ENCODE data around the gene DMRT2. TPM values are rescaled to one million over a fixed set of nuclear protein-coding genes. Genes with fewer than 3 reads are reported as not detected.

Gene DMRT2
- total RNA-seq, 1 donor from 2014 or later, result not detected

- no peak for DNase-seq (ENCODE audit: low read depth)
These were observed 2.4 kb upstream of the DMRT2 start for GRCh38 chr9:1047591-1048230.

GRCh38 chr9:1048231-1048619, 1.9 kb upstream of the DMRT2 start:
- no peak for DNase-seq (ENCODE audit: low read depth)

DNA sequence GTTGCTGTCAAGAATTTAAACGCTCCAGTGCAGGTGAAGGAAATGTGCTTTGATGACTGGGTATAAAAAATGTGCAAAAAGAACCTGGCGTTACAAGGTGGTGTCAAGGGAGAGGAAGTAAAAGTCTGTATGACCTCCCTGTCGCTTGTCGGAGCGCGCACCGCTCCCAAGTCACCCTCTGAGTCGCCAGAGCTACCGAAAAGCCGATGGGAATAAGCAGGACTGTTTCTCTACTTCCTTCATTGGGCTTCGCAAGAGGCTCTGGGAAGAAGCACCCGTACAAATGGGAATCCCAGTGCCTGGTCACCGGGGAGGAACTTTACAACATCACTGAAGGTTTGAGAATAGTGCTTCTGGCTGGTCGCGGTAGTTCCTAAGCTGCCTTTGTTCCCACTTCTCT, 1.3 kb upstream of the DMRT2 start:
- no peak for DNase-seq (ENCODE audit: low read depth)

- DNase-seq (ENCODE audit: low read depth), result no peak
These were observed 516 bp upstream of the DMRT2 start for GRCh38 chr9:1049641-1050040.

- DNase-seq (ENCODE audit: low read depth), result no peak
These were observed 1.0 kb downstream of the DMRT2 start for GRCh38 chr9:1051210-1051583.

DNA sequence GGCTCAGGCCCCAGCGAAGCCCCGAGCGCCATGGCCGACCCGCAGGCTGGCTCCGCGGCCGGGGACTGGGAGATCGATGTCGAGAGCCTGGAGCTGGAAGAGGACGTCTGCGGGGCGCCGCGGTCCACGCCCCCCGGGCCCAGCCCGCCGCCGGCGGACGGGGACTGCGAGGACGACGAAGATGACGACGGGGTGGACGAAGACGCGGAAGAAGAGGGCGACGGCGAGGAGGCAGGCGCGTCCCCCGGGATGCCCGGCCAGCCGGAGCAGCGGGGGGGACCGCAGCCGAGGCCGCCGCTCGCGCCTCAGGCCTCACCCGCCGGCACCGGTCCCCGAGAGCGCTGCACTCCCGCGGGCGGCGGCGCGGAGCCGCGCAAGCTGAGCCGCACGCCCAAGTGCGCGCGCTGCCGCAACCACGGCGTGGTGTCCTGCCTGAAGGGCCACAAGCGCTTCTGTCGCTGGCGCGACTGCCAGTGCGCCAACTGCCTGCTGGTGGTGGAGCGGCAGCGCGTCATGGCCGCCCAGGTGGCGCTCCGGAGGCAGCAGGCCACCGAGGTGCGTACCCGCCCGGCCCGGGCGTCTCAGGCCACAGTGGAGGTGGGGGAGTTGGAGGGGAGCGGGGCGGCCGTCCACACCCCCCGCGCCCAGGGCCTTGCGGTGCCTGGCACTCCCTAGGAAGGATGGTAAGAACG, 1.6 kb downstream of the DMRT2 start:
- no peak for DNase-seq (ENCODE audit: low read depth)

GRCh38 chr9:1052365-1053281, 2.5 kb downstream of the DMRT2 start:
- no peak for DNase-seq (ENCODE audit: low read depth)

DNA sequence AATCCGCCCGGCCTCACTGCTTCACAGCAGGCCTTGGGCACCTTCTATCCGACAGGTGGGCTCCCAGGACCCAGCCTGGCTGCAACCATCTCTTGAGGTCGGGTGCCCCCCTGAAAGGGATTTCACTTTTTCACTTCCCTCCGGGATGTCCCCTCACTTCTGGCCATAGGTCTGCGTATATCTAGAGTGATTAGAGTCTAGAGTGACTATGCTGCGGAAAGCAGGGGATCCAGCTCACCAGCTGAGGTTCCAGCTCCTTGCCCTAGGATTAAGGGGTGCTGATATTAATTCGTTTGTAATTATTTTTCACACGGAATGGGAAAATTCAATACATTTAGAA, 3.1 kb downstream of the DMRT2 start:
- no peak for DNase-seq (ENCODE audit: low read depth)

DNA sequence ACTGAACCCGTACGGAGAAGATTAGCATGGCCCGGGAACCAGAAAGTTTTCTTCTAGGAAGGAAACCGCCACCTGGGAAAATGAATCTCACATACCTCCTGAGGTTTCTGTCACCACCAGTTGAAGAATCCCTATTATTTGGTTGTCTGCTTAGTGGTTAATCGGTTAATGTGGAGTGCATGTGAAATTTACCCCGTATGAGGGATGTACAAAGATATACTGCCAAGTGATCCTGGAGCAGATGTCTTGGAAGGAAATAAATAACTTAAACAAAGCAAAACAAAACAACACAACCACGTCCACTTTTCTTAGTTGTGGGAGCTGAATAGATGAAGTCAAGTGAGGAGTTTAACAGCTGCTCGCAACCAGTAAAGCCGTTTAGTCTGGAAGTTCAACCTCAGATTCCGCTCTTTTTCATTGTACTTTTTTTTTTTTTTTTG, 3.8 kb downstream of the DMRT2 start:
- DNase-seq (ENCODE audit: low read depth), result no peak

DNA sequence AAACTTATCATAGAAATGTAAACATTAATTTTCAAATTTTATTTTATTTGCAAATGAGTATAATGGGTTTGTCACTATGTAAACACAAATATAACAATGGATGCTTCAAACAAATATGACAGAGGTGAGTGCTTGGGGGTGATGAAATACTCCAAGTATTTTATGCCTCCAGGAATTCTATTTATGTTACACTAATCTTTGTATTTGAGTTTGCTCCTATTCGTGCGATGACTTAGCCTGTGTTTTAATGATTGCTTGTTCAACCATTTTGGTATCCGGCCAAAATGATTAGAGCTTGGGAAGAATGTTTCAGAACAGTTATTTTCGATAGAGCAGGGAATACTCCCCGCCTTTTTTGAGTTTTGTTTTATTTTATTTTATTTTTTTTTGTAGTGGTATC, 5.0 kb downstream of the DMRT2 start:
- no peak for DNase-seq (ENCODE audit: low read depth)

GRCh38 chr9:1057910-1058309, 7.8 kb downstream of the DMRT2 start:
- no peak for DNase-seq (ENCODE audit: low read depth)

DNA sequence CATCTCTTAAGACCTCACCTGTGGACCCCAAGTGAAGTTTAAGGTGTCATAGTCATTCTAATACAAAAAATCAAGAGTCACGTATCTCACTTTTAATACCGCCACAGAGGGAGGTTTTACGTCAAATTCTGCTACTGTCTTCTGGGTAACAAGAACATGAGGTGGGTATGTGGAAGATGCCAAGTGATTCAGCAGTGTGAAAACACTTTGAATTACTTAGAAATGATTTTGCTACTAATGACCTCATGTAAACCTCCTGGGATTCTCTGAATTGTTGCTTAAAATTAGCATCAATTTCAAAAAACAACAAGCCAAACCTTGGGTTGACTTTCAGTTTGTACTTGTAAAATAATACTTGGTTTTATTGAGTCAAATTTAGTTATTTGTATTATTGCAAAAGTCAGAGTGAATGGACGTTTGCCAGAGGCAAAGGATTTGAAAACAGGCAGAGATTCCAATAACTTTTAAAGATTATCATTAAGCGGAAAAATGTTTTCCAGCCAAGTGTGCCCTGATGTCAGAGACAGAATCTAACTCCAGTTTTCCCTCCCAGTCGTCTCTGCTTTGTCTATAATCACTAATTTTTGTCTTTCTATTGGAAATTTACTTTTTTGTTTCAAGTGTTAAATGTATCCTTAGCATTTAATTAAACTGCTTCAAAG, 8.8 kb downstream of the DMRT2 start:
- DNase-seq (ENCODE audit: low read depth), result no peak

- DNase-seq (ENCODE audit: low read depth), result no peak
These were observed 15.0 kb downstream of the DMRT2 start for GRCh38 chr9:1065130-1065529.

DNA sequence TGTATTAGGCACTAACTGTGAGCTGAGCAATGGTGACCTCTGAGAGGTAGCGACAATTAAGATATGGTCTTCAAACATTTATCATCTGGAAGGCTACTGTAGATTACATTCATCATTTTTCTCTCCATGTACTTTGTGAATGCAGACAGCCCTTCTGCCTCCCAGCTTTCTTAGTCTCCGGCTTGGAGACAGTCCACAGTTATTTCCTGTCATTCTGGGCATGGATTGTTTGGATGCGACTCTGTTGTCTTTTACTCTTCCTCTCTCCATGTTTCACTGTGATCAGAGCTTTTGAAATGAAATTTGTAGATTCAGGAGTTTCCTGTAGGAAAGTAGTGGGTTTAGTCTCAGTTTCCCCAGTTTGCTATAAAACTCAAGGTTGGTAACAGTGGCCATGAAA, 20.5 kb downstream of the DMRT2 start:
- no peak for DNase-seq (ENCODE audit: low read depth)

- no peak for DNase-seq (ENCODE audit: low read depth)
These were observed 21.6 kb downstream of the DMRT2 start for GRCh38 chr9:1071730-1072129.

DNA sequence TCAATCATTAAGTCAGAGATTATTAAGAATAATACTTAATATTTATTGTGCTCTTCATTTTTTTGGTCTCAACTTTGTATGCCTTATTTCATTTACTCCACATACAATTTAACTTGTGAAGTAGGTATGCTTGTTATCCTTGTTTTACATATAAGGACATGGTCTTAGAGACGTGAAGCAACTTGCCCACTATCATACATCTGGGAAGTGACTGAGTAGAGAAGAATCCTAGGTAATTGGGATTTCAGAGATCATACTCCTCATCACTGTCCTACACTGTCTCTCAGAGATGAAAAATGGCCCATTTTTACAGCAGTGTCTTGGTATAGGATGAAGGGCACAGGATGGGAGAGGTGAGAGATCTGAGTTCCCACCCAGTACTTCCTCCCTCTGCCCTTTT, 23.3 kb downstream of the DMRT2 start:
- no peak for DNase-seq (ENCODE audit: low read depth)

GRCh38 chr9:1077616-1078015, 27.5 kb downstream of the DMRT2 start:
- no peak for DNase-seq (ENCODE audit: low read depth)

DNA sequence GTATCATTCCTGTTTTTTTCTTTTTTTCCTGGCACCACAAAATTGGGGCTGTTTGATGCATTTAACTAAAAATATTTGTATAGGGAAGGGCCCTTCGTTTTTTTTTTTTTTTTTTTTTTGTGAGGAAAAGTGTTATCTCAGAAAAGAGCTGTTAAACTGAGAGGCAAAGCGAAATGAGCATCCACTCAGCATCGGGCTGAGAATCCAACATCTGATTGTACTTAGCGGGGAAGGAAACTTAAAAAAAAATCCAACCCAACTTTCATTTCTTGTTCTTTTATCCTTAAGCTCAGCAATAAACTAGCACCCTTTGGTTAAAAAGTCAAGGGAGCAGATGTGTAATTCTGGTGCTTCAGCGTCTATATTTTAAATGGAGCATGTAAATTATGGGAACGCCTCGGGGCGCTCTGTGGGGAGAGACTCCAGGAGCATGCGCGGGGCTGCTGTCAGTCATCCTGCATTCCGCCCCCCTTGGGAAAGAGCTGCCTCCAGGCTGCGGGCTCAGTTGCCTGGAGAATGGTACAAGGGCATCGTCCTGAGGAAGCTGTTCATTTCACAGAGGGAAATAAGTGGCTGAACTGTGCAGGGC, 33.3 kb downstream of the DMRT2 start:
- no peak for DNase-seq (ENCODE audit: low read depth)

DNA sequence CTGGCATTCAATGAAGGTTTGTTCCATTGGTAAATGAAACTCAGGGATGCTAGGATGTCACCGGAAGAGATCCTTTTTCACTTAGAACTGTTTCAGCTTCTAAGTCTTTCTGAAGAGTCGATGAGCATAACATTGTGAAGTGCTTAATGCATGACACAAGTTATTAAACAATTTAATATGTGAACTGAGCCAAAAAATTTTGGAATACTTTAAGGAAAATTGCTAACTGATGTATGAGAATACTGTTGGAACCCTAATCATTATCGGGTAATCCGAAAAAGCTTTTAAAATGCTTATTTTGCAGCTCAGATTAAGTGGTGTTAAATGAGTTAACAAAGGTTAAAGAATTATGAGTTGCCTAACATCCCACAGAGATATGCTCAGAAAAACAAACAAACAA, 34.9 kb downstream of the DMRT2 start:
- no peak for DNase-seq (ENCODE audit: low read depth)

DNA sequence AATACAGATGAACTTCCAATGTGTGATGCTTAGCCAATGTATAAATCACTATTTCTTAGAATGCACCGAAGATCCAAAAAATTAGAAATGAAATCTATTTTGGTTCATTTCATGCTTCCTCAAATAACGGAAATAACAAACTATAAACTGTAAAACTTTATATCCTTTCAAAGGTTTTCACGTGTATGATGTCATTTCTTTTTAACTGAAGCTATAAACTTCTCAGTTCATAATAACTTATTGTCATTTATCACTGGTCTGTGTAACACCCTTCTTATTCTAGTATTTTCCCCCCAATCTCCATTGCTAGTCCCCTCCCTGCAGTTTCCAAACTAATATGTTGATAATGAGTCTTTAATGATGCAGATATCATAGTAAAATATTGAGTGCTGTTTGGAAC, 36.4 kb downstream of the DMRT2 start:
- DNase-seq (ENCODE audit: low read depth), result no peak

GRCh38 chr9:1087120-1087881, 37.1 kb downstream of the DMRT2 start:
- no peak for DNase-seq (ENCODE audit: low read depth)

Data from renal cortical epithelial cell (primary cell).